ENCODE results near the gene THADA.
"Not testable (repeated sequence)": the region's sequence is repeated elsewhere in the genome, so short reads cannot be mapped to it uniquely, and the experiment has no call there.

THADA gene

GRCh38 chr2:43454791-43455190 is 141.0 kb downstream of the THADA start:
- H3K36me3 ChIP-seq (ENCODE audit: control insufficient read depth, insufficient read depth, low read length), result no peaks in the 10 kb centered on the region
- H3K4me3 ChIP-seq (ENCODE audit: extremely low read depth, insufficient read depth, low read length, poor library complexity, severe bottlenecking), result no peak overlapping the region
- no peaks in the 10 kb centered on the region for H3K9me3 ChIP-seq (ENCODE audit: control insufficient read depth, low read length)
- no peak overlapping the region for H3K27ac ChIP-seq (ENCODE audit: low read depth, low read length, severe bottlenecking)
- WGBS, 2 experiments (ENCODE audit: insufficient coverage in 2 of 2), result 40% methylated on average over 1 of the region's 2 CpGs; no CpG with 5 or more reads in 1 of the 2 experiments
- peaks cover 9% of the 10 kb centered on the region for H3K4me1 ChIP-seq (ENCODE audit: control insufficient read depth, insufficient read depth, low read length, poor library complexity, severe bottlenecking)

DNA sequence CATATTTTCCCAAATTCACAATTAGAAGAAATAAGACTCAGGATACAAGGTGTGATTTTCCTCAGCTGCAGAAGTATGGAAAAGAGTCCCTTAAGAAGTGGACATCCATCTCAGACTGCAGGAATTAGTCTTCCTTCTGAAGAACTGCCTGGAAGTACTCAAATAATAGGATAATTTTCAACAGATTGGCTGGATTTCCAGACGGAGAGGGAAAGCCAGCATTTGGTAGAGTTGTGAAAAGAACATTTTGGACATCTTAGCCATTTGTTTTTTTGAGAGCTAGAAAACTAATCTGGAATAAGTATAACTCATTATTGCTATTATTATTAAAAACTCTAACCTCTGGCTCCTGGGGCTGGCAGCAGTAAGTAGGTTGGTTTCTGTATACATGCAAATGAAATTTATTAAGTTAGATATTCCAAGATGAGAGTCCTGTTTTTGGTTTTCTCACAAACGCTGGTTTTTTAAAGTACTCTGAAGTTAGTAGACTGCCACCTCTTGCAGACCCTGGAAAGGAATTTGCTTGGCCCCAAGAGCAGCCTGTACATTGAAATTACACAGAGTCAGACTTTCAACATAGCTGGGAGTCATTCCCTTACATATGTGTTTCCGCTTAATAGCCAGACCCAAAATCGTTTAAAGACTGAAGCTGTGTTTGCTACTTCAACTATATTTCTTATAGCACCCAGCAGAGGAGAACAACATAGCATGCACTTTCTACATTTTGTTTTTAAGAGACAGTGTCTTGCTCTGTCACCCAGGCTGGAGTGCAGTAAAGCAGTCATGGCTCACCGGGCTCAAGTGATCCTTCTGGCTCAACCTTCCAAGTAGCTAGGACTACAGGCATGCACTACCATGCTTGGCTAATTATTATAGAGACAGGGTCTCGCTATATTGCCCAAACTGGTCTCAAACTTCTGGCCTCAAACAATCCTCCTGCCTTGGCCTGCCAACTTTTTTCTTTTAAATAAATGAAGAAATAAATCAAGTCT is 142.4 kb downstream of the THADA start:
- no peak overlapping the region for H3K4me3 ChIP-seq (ENCODE audit: extremely low read depth, insufficient read depth, low read length, poor library complexity, severe bottlenecking)
- WGBS, 2 experiments (ENCODE audit: insufficient coverage in 2 of 2), result 84 to 87% methylated on average over 4 of the region's 6 CpGs
- peaks cover 14% of the 10 kb centered on the region for H3K4me1 ChIP-seq (ENCODE audit: control insufficient read depth, insufficient read depth, low read length, poor library complexity, severe bottlenecking)
- H3K9me3 ChIP-seq (ENCODE audit: control insufficient read depth, low read length), result no peaks in the 10 kb centered on the region
- no peak overlapping the region for H3K27ac ChIP-seq (ENCODE audit: low read depth, low read length, severe bottlenecking)
- no peaks in the 10 kb centered on the region for H3K36me3 ChIP-seq (ENCODE audit: control insufficient read depth, insufficient read depth, low read length)

- no peak overlapping the region for H3K4me3 ChIP-seq (ENCODE audit: extremely low read depth, insufficient read depth, low read length, poor library complexity, severe bottlenecking)
- 100% methylated on average over 1 of the region's 1 CpG for WGBS, 2 experiments (ENCODE audit: insufficient coverage in 2 of 2)
- no peaks in the 10 kb centered on the region for H3K9me3 ChIP-seq (ENCODE audit: control insufficient read depth, low read length)
- peaks cover 15% of the 10 kb centered on the region for H3K4me1 ChIP-seq (ENCODE audit: control insufficient read depth, insufficient read depth, low read length, poor library complexity, severe bottlenecking)
- H3K27ac ChIP-seq (ENCODE audit: low read depth, low read length, severe bottlenecking), result no peak overlapping the region
- H3K36me3 ChIP-seq (ENCODE audit: control insufficient read depth, insufficient read depth, low read length), result no peaks in the 10 kb centered on the region
Observed at GRCh38 chr2:43452318-43452731, 143.5 kb downstream of the THADA start.

GRCh38 chr2:43450617-43451016 is 145.2 kb downstream of the THADA start:
- no peaks in the 10 kb centered on the region for H3K9me3 ChIP-seq (ENCODE audit: control insufficient read depth, low read length)
- H3K4me1 ChIP-seq (ENCODE audit: control insufficient read depth, insufficient read depth, low read length, poor library complexity, severe bottlenecking), result peaks cover 15% of the 10 kb centered on the region
- WGBS, 2 experiments (ENCODE audit: insufficient coverage in 2 of 2), result 80% methylated on average over 1 of the region's 1 CpG; no CpG with 5 or more reads in 1 of the 2 experiments
- no peak overlapping the region for H3K4me3 ChIP-seq (ENCODE audit: extremely low read depth, insufficient read depth, low read length, poor library complexity, severe bottlenecking)
- no peak overlapping the region for H3K27ac ChIP-seq (ENCODE audit: low read depth, low read length, severe bottlenecking)
- no peaks in the 10 kb centered on the region for H3K36me3 ChIP-seq (ENCODE audit: control insufficient read depth, insufficient read depth, low read length)

- Histone ChIP-seq H3K4me3 (ENCODE audit: extremely low read depth, insufficient read depth, low read length, poor library complexity, severe bottlenecking) (no peak overlapping the region), H3K36me3 (ENCODE audit: control insufficient read depth, insufficient read depth, low read length) (no peaks in the 10 kb centered on the region), H3K4me1 (ENCODE audit: control insufficient read depth, insufficient read depth, low read length, poor library complexity, severe bottlenecking) (peaks cover 27% of the 10 kb centered on the region), H3K27ac (ENCODE audit: low read depth, low read length, severe bottlenecking) (peak overlapping the region; percentile 96), H3K9me3 (ENCODE audit: control insufficient read depth, low read length) (no peaks in the 10 kb centered on the region)
- 80 to 100% methylated on average over 1 of the region's 1 CpG for WGBS, 2 experiments (ENCODE audit: insufficient coverage in 2 of 2)
Observed at GRCh38 chr2:43448822-43449110, 147.1 kb downstream of the THADA start.

GRCh38 chr2:43448011-43448821 is 147.6 kb downstream of the THADA start:
- WGBS, 2 experiments (ENCODE audit: insufficient coverage in 2 of 2), result 72 to 95% methylated on average over 3 to 4 of the region's 5 CpGs
- Histone ChIP-seq H3K4me3 (ENCODE audit: extremely low read depth, insufficient read depth, low read length, poor library complexity, severe bottlenecking) (no peak overlapping the region), H3K36me3 (ENCODE audit: control insufficient read depth, insufficient read depth, low read length) (no peaks in the 10 kb centered on the region), H3K4me1 (ENCODE audit: control insufficient read depth, insufficient read depth, low read length, poor library complexity, severe bottlenecking) (peaks cover 25% of the 10 kb centered on the region), H3K9me3 (ENCODE audit: control insufficient read depth, low read length) (no peaks in the 10 kb centered on the region), H3K27ac (ENCODE audit: low read depth, low read length, severe bottlenecking) (peak overlapping the region; percentile 96)

- WGBS, 2 experiments (ENCODE audit: insufficient coverage in 2 of 2), result 100% methylated on average over 3 of the region's 4 CpGs
- not testable (repeated sequence) for H3K9me3 ChIP-seq (ENCODE audit: control insufficient read depth, low read length); H3K36me3 ChIP-seq (ENCODE audit: control insufficient read depth, insufficient read depth, low read length); H3K27ac ChIP-seq (ENCODE audit: low read depth, low read length, severe bottlenecking); H3K4me3 ChIP-seq (ENCODE audit: extremely low read depth, insufficient read depth, low read length, poor library complexity, severe bottlenecking)
- H3K4me1 ChIP-seq (ENCODE audit: control insufficient read depth, insufficient read depth, low read length, poor library complexity, severe bottlenecking), result peaks cover 25% of the 10 kb centered on the region
Observed at GRCh38 chr2:43446755-43447154, 149.1 kb downstream of the THADA start.

- Histone ChIP-seq H3K4me3 (ENCODE audit: extremely low read depth, insufficient read depth, low read length, poor library complexity, severe bottlenecking) (no peak overlapping the region), H3K9me3 (ENCODE audit: control insufficient read depth, low read length) (no peaks in the 10 kb centered on the region), H3K36me3 (ENCODE audit: control insufficient read depth, insufficient read depth, low read length) (no peaks in the 10 kb centered on the region), H3K27ac (ENCODE audit: low read depth, low read length, severe bottlenecking) (peak overlapping the region; percentile 6), H3K4me1 (ENCODE audit: control insufficient read depth, insufficient read depth, low read length, poor library complexity, severe bottlenecking) (peaks cover 25% of the 10 kb centered on the region)
- WGBS, 2 experiments (ENCODE audit: insufficient coverage in 2 of 2), result no CpG with 5 or more reads among the region's 2 CpGs
Observed at GRCh38 chr2:43445781-43446180, 150.1 kb downstream of the THADA start.

- H3K9me3 ChIP-seq (ENCODE audit: control insufficient read depth, low read length), result no peaks in the 10 kb centered on the region
- H3K36me3 ChIP-seq (ENCODE audit: control insufficient read depth, insufficient read depth, low read length), result no peaks in the 10 kb centered on the region
- no peak overlapping the region for H3K4me3 ChIP-seq (ENCODE audit: extremely low read depth, insufficient read depth, low read length, poor library complexity, severe bottlenecking)
- peaks cover 25% of the 10 kb centered on the region for H3K4me1 ChIP-seq (ENCODE audit: control insufficient read depth, insufficient read depth, low read length, poor library complexity, severe bottlenecking)
- WGBS, 2 experiments (ENCODE audit: insufficient coverage in 2 of 2), result 62 to 67% methylated on average over 6 to 9 of the region's 10 CpGs
- peak overlapping the region; percentile 30 for H3K27ac ChIP-seq (ENCODE audit: low read depth, low read length, severe bottlenecking)
Observed at GRCh38 chr2:43444989-43445645, 150.7 kb downstream of the THADA start.

DNA sequence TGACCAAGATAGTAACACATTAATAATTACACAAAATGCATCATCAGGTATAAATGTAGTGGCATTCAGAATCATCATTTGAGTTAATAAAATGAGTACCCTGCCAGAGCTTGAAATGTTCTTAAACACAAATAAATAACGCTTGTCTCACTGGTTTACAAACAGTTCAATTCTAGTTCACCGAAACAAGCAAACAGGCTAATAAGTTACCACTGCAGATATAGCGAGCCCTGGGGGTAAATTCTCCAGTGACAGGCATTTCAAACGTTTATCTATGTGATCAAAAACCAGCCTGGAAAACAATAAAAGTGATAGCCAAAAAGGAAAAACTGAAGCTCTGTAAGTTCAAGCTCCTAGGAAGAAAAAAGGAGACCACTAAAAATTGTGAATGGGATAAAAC is 152.6 kb downstream of the THADA start:
- WGBS, 2 experiments (ENCODE audit: insufficient coverage in 2 of 2), result 79 to 97% methylated on average over 2 to 4 of the region's 4 CpGs
- Histone ChIP-seq H3K4me3 (ENCODE audit: extremely low read depth, insufficient read depth, low read length, poor library complexity, severe bottlenecking) (no peak overlapping the region), H3K27ac (ENCODE audit: low read depth, low read length, severe bottlenecking) (no peak overlapping the region), H3K9me3 (ENCODE audit: control insufficient read depth, low read length) (no peaks in the 10 kb centered on the region), H3K36me3 (ENCODE audit: control insufficient read depth, insufficient read depth, low read length) (no peaks in the 10 kb centered on the region), H3K4me1 (ENCODE audit: control insufficient read depth, insufficient read depth, low read length, poor library complexity, severe bottlenecking) (peaks cover 21% of the 10 kb centered on the region)
